Daoy (cell line): ENCODE data around the gene ZNF181. TPM values are rescaled to one million over a fixed set of nuclear protein-coding genes. Genes with fewer than 3 reads are reported as not detected.
"Not testable (repeated sequence)": the region's sequence is repeated elsewhere in the genome, so short reads cannot be mapped to it uniquely, and the experiment has no call there.

Experiments
- DNase-seq: peaks from one replicate; pipeline ENCODE4 v3.0.0-alpha.2; 2015; ENCODE audit warnings: low read depth
- total RNA-seq: library from RNA; depleted of rRNA; stranded (reverse); fragments of >200 nt; shearing (Covaris generic); gene quantifications from 2 replicates; pipeline ENCODE4 v1.2.3, GENCODE V29; 2014; rRNA removed

ZNF181 gene
- 12.6 and 40.2 TPM in 2 replicates for total RNA-seq

- peak; percentile 92 for DNase-seq
Observed at GRCh38 chr19:34733746-34734536, at the start of gene ZNF181. TSS of gene ZNF181 (plus strand) at chr19:34734243. CDS start at chr19:34735038, 795 bp downstream.

GRCh38 chr19:34685266-34685665 is 48.8 kb upstream of the ZNF181 start:
- DNase-seq, result not testable (repeated sequence)

GRCh38 chr19:34686455-34686854 is 47.6 kb upstream of the ZNF181 start:
- DNase-seq, result no peak

GRCh38 chr19:34687348-34687747 is 46.7 kb upstream of the ZNF181 start:
- no peak for DNase-seq

- DNase-seq, result no peak
Observed at GRCh38 chr19:34688592-34688991, 45.5 kb upstream of the ZNF181 start.

GRCh38 chr19:34690372-34690771 is 43.7 kb upstream of the ZNF181 start:
- no peak for DNase-seq

- no peak for DNase-seq
Observed at GRCh38 chr19:34692549-34692948, 41.5 kb upstream of the ZNF181 start.

GRCh38 chr19:34707661-34708060 is 26.4 kb upstream of the ZNF181 start:
- no peak for DNase-seq

GRCh38 chr19:34711890-34712289 is 22.2 kb upstream of the ZNF181 start:
- no peak for DNase-seq

- peak; percentile 65 for DNase-seq
Observed at GRCh38 chr19:34712395-34713261, 21.4 kb upstream of the ZNF181 start.

GRCh38 chr19:34713262-34713637 is 20.8 kb upstream of the ZNF181 start:
- DNase-seq, result no peak

- no peak for DNase-seq
Observed at GRCh38 chr19:34715357-34715756, 18.7 kb upstream of the ZNF181 start.

GRCh38 chr19:34722353-34722752 is 11.7 kb upstream of the ZNF181 start:
- DNase-seq, result peak; percentile 38

- DNase-seq, result no peak
Observed at GRCh38 chr19:34725400-34725799, 8.6 kb upstream of the ZNF181 start.

- DNase-seq, result no peak
Observed at GRCh38 chr19:34731019-34731829, 2.8 kb upstream of the ZNF181 start.

GRCh38 chr19:34731964-34732363 is 2.1 kb upstream of the ZNF181 start:
- no peak for DNase-seq

GRCh38 chr19:34732612-34733211 is 1.3 kb upstream of the ZNF181 start:
- DNase-seq, result no peak

GRCh38 chr19:34733266-34733745 is 737 bp upstream of the ZNF181 start:
- DNase-seq, result no peak

- DNase-seq, result no peak
Observed at GRCh38 chr19:34734537-34735103, 577 bp downstream of the ZNF181 start.

GRCh38 chr19:34744896-34745690 is 11.1 kb downstream of the ZNF181 start:
- DNase-seq, result no peak
